Measurements from ENCODE around the gene TUBB6. TPM values are rescaled to one million over a fixed set of nuclear protein-coding genes. Genes with fewer than 3 reads are reported as not detected.

The TUBB6 gene
- total RNA-seq: 88.5 TPM

DNA sequence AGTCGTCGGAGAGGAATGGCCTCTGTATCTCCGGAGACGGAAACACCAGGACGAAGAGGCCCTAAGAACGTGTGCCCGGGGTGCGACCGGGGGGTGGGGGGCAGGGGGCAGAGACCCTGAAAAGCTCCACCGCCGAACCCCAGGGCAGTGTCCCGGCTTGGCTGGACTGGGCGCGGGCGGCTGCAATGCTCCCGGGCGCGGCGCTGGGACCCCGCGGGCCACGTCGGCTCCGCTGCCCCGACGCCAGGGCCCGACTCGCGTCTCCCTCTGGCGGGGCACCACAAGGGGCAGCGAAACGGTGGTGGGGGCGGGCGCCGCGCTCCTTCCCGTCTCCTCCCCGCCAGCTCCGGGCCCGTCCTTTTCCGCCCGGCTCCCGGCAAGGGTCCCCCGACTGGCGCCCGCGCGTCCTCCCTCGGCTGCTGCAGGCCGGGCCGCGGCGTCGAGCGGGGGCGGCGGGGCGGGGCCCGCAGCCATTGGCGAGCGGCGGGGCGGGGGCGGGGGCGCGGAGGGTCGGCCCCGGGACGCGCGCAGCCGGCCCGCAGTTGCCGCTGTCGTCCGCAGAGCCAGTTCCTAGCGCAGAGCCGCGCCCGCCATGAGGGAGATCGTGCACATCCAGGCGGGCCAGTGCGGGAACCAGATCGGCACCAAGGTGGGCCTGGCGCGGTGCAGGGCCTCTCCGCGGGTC is at the start of gene TUBB6:
Gene TUBB6 (plus strand): TSS at position 541 of the 685 bp plus-strand sequence. CDS start 52 bp downstream, at position 593.

Small RNA genes within 50 kb of the gene (small RNA-seq; reads per million reads assigned to genes)
- gene RNU6-170P (ENCODE audit: low replicate concordance): not detected

Other genes with a start within 250 kb of the TUBB6 start
- gene ANKRD62, start 214.4 kb upstream of the TUBB6 start, total RNA-seq: not detected
- 0.64 TPM for gene CIDEA, start 53.9 kb upstream of the TUBB6 start, total RNA-seq
- gene AFG3L2, start 69.0 kb downstream of the TUBB6 start, total RNA-seq: 50.7 TPM
- gene PRELID3A, start 99.7 kb downstream of the TUBB6 start, total RNA-seq: 4.3 TPM

All from metanephros (tissue), 2 donors.